Subcutaneous abdominal adipose tissue (tissue), 5 donors: Measurements from ENCODE around the gene RASA3.

Experiments
- H3K27ac ChIP-seq: one replicate; pipeline ENCODE4 v1.7.0; 2013; ENCODE audit warnings: low read depth, mild to moderate bottlenecking, inconsistent platforms, low read length, moderate library complexity
- H3K27me3 ChIP-seq, 5 donors: one replicate each; pipeline ENCODE4 v1.7.0; 2013; ENCODE audit warnings: low read length in 5 of 5, inconsistent platforms in 1 of 5; ENCODE audit not compliant: control insufficient read depth in 5 of 5, insufficient read depth in 4 of 5
- H3K36me3 ChIP-seq, 5 donors: one replicate each; pipeline ENCODE4 v1.7.0; 2013; ENCODE audit warnings: low read length in 5 of 5; ENCODE audit not compliant: control insufficient read depth in 5 of 5, insufficient read depth in 5 of 5
- H3K4me1 ChIP-seq, 5 donors: one replicate each; pipeline ENCODE4 v1.7.0; 2013; ENCODE audit warnings: low read length in 5 of 5, mild to moderate bottlenecking in 3 of 5, moderate library complexity in 1 of 5; ENCODE audit not compliant: control insufficient read depth in 5 of 5, insufficient read depth in 5 of 5
- H3K4me3 ChIP-seq, 5 donors: one replicate each; pipeline ENCODE4 v1.7.0; 2013; ENCODE audit warnings: low read length in 5 of 5, low read depth in 1 of 5
- H3K9ac ChIP-seq, 5 donors: one replicate each; pipeline ENCODE4 v1.7.0; 2013; ENCODE audit warnings: low read length in 5 of 5, mild to moderate bottlenecking in 4 of 5, moderate library complexity in 3 of 5
- H3K9me3 ChIP-seq, 5 donors: one replicate each; pipeline ENCODE4 v1.7.0; 2013; ENCODE audit warnings: low read length in 5 of 5; ENCODE audit not compliant: control insufficient read depth in 5 of 5
- donor health status: healthy.
- donor health status: healthy.
- donor health status: healthy.
- donor health status: healthy.
- donor health status: healthy.

The RASA3 gene

DNA sequence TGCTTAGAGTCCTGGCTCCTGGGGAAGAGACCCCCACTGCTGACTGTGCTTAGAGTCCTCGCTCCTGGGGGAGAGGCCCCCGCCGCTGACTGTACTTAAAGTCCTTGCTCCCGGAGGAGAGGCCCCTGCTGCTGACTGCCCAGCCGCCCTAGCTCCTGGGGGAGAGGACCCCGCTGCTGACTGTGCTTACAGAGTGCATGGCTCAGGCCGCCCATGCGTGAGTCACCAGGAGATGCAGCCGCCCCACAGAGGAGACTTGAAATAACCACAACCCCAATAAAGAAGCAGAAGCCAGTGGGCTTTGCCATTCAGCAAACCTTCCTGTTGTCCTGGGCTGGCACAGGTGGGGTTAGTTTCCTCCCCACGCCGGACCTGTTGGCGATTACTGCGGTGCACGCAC, 79.4 kb downstream of the RASA3 start:
- H3K9me3 ChIP-seq, result no peaks in the 10 kb centered on the region
- no peak overlapping the region for H3K27ac ChIP-seq
- H3K27me3 ChIP-seq, result no peaks in the 10 kb centered on the region
- peaks cover 7 to 48% (median 32%) of the 10 kb centered on the region in 5 donors for H3K4me1 ChIP-seq
- no peak overlapping the region for H3K9ac ChIP-seq
- H3K4me3 ChIP-seq, result no peak overlapping the region
- H3K36me3 ChIP-seq, result peaks cover 0 to 47% (median 26%) of the 10 kb centered on the region in 5 donors

DNA sequence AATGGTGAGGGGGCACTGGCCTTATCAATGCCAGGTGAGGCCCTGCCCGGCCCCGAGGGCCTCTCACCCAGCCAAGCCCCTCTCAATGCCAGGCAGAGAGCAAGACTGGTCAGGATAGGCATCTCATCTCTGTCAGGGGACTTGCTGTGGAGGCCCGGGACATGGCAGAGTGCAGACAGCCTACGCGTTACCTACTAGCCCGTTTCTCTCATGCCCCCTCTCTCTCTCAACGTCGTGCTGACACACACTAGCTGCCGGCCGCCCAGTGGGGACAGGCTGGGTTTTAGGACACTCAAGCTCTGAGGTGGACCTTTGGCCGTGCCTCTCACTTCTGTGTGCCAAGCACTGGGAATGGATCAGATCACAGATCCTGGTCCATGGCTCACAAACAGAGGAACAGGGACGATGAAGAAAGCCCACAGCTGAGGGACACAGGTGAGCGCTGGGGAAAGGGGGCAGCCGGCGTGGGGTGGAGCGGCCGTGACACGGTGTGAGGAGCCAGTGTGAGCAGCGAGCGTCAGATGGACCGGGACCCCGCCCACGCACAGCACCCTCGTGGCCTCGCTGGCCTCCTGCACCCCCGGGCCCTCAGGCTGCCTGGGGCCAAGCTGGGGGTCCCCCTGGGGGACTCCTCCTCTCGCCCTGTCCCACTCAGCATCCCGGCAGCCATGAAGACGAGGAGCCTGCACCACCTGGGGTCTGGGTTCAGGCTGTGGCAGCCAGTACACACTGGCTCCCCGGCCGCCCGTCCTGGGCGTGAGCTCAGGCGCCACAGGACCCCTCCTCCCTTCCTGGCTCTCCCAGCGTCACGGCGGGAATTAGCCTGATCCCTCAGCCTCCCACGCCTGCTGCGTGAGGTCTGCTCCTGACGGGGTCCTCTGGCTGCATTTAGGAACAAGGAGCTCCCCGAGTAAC, 81.6 kb downstream of the RASA3 start:
- peaks cover 3 to 31% (median 18%) of the 10 kb centered on the region in 5 donors for H3K4me1 ChIP-seq
- H3K27me3 ChIP-seq, result no peaks in the 10 kb centered on the region

DNA sequence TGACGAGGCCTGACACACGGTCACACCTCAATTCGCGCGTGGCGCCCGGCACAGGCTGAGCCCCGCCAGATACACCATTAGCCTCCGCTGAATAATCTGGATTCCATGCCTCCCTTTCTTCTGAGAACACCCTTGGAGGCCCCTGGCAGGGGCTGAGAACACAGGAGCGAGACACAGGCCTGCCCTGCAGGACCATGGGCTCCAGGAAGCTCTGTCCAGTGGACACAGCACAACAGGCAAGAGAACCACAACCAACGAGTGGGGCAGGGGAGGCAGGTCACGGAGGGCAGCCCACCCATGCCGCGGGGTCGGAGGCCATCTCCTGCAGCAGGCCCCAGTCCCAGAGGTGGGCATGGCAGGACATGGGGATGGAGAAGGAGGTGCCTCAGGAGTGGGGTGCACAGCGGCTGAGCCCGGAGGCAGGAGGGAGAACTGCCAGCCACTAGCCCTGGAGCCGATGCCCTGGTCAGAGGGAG, 82.8 kb downstream of the RASA3 start:
- H3K9me3 ChIP-seq, result no peaks in the 10 kb centered on the region
- H3K36me3 ChIP-seq, result peaks cover 0 to 33% (median 12%) of the 10 kb centered on the region in 5 donors
- no peak overlapping the region for H3K9ac ChIP-seq
- H3K27me3 ChIP-seq, result no peaks in the 10 kb centered on the region
- H3K4me3 ChIP-seq, result no peak overlapping the region
- peaks cover 3 to 40% (median 27%) of the 10 kb centered on the region in 5 donors for H3K4me1 ChIP-seq
- H3K27ac ChIP-seq, result no peak overlapping the region

More for the DNA sequence above, 81.6 kb downstream of the RASA3 start:
- peaks cover 0 to 45% (median 21%) of the 10 kb centered on the region in 5 donors for H3K36me3 ChIP-seq
- no peak overlapping the region for H3K4me3 ChIP-seq
- no peaks in the 10 kb centered on the region for H3K9me3 ChIP-seq
- H3K27ac ChIP-seq, result no peak overlapping the region
- H3K9ac ChIP-seq, result no peak overlapping the region

DNA sequence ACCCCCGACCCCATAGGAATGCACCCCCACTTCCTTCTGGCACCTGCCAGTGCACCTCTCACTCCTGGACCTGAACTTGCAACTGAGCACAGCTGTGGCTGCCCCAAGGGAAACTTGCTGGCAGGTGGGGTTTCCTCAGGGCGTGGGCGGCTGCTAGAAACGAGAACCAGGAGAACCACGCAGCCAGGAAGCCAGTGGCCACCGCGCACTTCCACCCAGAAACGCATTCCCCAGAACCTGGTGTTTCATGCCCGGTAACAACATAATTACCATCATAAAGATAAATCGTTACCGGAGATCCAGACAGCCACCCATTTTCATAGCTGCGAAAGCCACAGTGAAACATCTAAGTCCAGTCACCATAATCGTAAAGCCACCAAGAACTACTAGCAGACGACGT, 83.4 kb downstream of the RASA3 start:
- Histone ChIP-seq H3K4me3 (no peak overlapping the region), H3K4me1 (peaks cover 3 to 40% (median 29%) of the 10 kb centered on the region in 5 donors), H3K27me3 (no peaks in the 10 kb centered on the region), H3K9ac (no peak overlapping the region), H3K36me3 (peaks cover 0 to 32% (median 9%) of the 10 kb centered on the region in 5 donors), H3K27ac (no peak overlapping the region), H3K9me3 (no peaks in the 10 kb centered on the region)

DNA sequence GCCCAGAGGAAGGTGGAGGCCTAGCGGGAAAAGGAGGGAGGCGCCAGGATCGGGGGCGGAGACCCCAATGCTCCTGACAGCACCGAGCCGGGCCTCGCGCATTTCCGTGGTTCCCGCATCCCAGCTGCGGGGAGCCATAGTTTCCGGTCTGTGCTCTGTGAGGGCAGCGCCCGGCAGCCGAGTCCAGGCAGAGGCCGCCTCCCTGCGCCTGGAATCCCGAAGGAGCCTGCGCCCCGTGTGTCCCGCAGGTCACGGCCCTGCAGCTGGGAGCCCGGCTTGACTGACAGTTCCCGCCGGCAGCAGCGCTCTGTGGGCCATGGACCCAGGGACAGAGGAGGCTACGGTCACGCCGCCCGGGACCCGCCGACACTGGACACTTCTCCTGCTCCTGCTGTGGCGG, 84.0 kb downstream of the RASA3 start:
- Histone ChIP-seq H3K4me1 (peaks cover 3 to 41% (median 29%) of the 10 kb centered on the region in 5 donors), H3K36me3 (peaks cover 0 to 32% (median 9%) of the 10 kb centered on the region in 5 donors), H3K9me3 (no peaks in the 10 kb centered on the region), H3K9ac (no peak overlapping the region), H3K4me3 (no peak overlapping the region), H3K27me3 (no peaks in the 10 kb centered on the region), H3K27ac (no peak overlapping the region)

DNA sequence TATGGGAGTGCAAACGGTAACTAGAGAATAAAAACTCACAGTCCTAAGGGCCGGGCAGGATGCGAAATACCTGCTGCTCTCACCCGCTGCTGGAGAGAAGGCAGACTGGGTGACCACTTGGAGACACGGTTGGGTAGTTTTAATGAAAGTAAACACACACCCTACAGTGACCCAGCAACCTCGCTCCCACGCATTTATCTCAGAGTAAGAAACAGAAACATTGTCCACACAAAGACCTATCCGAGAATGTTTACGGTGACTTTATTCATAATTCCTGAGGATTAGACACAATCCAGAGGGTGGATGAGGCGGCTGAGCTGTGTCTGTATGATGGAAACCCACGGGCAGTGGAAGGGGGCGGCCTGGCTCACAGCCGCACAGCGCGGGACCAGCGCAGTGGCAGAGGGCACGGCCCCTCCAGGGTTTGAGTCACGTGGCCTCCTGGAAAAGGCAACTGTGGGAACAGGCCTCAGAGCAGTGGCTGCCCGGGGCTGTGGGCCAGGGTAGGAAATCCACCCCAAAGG, 85.0 kb downstream of the RASA3 start:
- no peak overlapping the region for H3K4me3 ChIP-seq
- H3K9me3 ChIP-seq, result no peaks in the 10 kb centered on the region
- peaks cover 3 to 44% (median 39%) of the 10 kb centered on the region in 5 donors for H3K4me1 ChIP-seq
- peaks cover 0 to 36% (median 9%) of the 10 kb centered on the region in 5 donors for H3K36me3 ChIP-seq
- peak overlapping the region in 1 of 5 donors; percentile 49 for H3K9ac ChIP-seq
- H3K27me3 ChIP-seq, result no peaks in the 10 kb centered on the region
- H3K27ac ChIP-seq, result peak overlapping the region; percentile 50

DNA sequence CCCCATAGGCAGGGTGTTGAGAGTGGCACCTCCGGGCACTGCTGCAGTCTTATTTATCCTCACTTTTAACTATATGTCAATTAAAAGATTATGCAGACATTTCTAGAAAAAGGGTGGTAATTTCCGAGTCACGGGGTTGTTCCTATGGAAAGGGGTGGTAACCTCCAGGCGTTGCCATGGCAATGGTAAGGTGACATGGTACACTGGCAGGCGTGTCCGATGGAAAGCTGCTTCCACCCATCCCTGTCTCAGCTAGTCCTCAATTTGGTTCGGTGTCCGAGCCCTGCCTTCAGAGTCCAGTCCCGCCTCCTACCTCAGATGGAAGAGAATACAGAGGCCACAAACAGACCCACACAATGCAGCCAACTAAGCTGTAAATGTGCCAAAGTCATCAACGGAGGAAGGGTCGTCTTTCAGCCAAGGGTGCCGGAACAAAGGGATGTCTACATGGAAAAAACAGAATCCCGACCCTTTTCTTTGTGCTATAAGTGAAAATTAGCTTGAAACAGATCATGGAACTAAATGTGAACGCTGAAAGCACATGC, 85.9 kb downstream of the RASA3 start:
- Histone ChIP-seq H3K9me3 (no peaks in the 10 kb centered on the region), H3K4me1 (peaks cover 4 to 54% (median 40%) of the 10 kb centered on the region in 5 donors), H3K27ac (peak overlapping the region; percentile 50), H3K27me3 (no peaks in the 10 kb centered on the region), H3K9ac (no peak overlapping the region), H3K4me3 (no peak overlapping the region), H3K36me3 (peaks cover 0 to 32% (median 9%) of the 10 kb centered on the region in 5 donors)

DNA sequence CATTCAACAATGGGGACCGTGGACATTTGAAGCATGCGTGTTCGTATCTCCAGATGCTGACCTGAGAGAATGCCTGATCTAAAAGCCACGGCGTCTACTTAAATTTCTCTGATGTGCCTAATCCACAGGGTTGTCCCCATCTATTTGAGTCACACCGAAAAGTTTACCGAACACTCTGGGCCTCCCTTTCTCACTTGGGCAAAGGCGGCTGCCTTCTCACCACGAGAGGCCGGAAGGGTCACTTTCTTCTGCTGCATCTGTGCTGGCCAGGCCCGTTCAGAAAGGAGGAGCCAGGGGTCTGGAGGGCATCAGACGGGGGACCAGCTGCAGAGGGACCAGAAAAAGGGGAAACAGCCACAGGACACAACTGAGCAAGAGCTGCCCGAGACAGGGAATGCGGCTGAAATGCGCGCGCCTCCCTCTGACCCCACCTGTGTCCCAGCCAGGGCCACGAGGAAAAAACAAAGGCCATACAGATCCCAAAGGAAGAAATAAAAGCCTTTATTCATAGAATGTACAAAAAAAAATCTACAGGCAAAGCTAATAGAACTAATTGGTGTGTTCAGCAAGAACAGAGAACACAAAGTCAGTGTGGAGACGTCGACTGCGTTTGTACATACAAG, 87.2 kb downstream of the RASA3 start:
- H3K4me3 ChIP-seq, result no peak overlapping the region
- H3K36me3 ChIP-seq, result peaks cover 0 to 30% (median 6%) of the 10 kb centered on the region in 5 donors
- H3K27me3 ChIP-seq, result no peaks in the 10 kb centered on the region
- H3K27ac ChIP-seq, result peak overlapping the region; percentile 93
- no peaks in the 10 kb centered on the region for H3K9me3 ChIP-seq
- peaks cover 4 to 53% (median 39%) of the 10 kb centered on the region in 5 donors for H3K4me1 ChIP-seq
- H3K9ac ChIP-seq, result peak overlapping the region in 3 of 5 donors; percentile 17 to 58 (median 28)

DNA sequence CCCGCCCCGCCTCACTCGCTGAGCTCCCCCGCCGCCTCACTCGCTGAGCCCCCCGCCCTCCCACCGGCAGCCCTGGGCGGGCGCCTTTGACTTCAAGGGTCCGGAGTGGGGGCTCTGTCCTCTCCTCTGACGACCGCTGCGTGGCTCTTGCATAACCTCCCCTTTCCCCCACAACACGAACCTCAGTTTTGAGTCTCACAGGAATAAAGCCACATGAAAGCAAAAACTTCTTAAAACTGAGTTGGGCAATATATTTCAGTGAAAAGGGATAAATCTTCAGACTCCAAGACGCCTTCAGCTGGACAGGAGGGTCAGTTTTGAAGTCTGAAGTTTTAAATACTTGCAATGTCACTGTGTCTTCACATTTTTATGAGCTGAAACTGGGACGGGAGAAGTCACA, 87.9 kb downstream of the RASA3 start:
- peaks cover 0 to 24% (median 6%) of the 10 kb centered on the region in 5 donors for H3K36me3 ChIP-seq
- peaks cover 4 to 54% (median 33%) of the 10 kb centered on the region in 5 donors for H3K4me1 ChIP-seq
- no peaks in the 10 kb centered on the region for H3K9me3 ChIP-seq
- peak overlapping the region in 4 of 5 donors; percentile 1 to 58 (median 22) for H3K9ac ChIP-seq
- H3K27me3 ChIP-seq, result no peaks in the 10 kb centered on the region
- peak overlapping the region; percentile 93 for H3K27ac ChIP-seq
- H3K4me3 ChIP-seq, result no peak overlapping the region
